ENCODE results near the gene ZAP70.
"Not testable (repeated sequence)": the region's sequence is repeated elsewhere in the genome, so short reads cannot be mapped to it uniquely, and the experiment has no call there.

Gene ZAP70

DNA sequence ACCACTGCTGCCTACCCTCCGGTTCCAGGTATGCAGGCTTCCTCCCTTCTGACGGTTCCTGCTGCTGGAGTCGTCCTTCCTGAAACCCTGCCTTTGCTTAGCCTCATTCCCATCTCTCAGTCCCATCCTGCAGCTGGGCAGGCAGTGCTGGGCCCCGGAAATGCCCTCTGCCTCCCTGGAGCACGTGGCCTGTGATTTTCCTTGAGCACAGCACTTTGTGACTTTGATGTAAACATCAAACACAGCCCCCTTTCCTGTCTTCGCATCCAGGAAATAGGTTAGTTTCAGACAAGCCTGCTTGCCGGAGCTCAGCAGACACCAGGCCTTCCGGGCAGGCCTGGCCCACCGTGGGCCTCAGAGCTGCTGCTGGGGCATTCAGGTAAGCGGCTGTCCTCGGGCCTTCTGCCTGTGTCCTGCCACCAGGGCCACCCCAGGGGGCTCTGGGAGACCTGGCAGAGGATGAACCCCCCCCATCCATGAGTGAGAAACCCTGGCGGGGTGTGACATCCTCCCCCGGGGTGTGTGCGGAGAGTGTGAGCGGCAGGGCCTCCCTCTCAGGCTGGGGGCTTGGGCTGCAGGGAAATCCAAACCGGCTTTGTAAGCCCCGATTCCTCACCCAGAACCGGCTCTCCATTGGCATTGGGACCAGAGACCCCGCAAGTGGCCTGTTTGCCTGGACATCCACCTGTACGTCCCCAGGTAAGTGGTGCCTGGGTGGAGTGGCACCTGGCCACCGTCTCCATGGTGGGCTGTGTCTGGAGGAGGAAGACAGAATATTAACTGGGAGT, at the start of gene ZAP70:
TSS of gene ZAP70 (plus strand) at position 281 of the 788 bp plus-strand sequence. CDS start 10,461 bp downstream, outside the sequence.
- no peak for DNase-seq

DNA sequence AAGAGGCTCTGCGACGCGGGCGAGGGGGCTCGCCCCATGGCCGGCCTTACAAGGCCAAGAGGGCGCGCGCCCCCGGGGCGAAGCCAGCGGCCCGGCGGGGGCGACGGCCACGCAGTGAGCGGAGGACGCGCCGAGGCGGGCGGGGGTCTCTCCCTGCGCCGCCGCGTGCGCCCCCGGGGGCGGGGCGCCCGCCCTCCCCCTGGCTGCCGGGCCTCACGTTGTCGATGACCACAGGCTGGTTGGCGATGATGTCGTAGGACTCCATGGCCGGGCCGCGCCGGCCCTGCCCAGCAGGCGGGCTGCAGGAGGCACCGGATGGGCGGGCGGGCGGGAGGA, 49.8 kb upstream of the ZAP70 start:
- no peak for DNase-seq

DNA sequence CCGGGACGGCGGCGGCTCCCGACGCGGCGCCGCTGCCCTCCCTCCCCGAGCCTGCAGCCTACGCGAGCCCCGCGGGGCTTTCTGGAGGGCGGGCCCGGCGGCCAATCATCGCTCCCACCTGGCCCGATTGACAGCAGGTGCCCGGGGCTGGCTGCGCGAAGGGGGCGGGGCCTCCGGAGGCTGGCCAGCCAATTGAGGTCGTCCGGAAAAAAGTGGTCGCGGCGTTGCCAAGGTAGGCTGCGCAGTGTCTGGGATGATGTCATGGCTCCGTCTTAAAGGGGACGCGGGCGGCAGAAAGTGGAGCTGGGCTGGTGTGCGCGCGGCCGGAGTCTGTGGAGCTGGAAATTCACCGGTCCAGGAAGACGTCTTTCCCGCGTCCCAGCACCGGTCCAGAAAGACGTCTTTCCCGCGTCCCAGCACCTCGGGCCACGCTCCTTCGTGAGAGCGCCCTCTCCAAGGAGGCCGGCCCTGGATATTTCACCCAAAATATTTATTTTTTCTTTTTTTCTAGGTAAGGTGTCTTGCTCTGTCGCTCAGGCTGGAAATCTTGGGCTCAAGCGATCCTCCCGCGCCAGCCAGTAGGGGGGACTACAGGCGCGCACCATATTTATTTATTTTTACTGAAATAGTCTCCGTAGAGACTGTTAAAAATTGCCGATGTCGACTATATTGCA, 49.3 kb upstream of the ZAP70 start, which contains the start of gene ACTR1B:
TSS of gene ACTR1B (minus strand) at position 83 of the 674 bp plus-strand sequence. CDS start 154 bp downstream, outside the sequence.
- DNase-seq: peak; percentile 97

DNA sequence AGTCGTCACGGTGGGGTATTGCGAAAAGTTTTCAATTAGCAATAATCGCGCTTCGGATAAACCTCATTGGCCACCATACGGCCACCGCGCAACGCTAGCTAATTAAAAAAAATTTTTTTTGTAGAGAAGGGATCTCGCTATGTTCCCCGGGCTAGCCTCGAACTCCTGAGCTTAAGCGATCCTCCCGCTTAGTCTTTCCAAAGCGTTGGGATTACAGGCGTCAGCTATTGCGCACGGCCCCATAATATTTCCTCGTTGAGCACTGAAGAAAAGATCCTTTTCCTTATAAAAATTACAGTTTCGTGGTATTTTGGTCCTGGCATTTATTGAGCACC, 48.8 kb upstream of the ZAP70 start:
- peak; percentile 67 for DNase-seq

DNA sequence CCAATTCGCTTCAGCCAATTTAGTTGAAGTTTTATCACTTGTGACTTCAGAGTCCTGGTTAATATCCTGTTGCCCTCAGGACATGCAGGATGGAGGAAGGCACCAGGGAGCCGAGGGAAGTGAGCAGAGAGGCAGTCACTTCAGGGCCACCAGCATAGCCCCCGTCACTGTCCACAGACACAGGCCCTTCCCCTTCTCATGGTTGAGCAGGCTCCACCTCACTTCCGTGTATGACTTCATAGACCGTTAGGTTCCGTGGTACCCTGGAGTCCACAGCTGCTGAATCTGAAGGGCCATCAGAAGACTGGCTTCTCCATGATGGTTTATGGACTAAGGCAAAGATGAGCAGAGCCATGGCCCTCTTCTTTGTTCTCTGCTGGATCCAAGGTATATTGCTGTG, 43.9 kb upstream of the ZAP70 start, which contains the start of gene C2orf92:
TSS of gene C2orf92 (plus strand) at position 266 of the 400 bp plus-strand sequence. CDS start at position 342, 76 bp downstream.
- DNase-seq: no peak

DNA sequence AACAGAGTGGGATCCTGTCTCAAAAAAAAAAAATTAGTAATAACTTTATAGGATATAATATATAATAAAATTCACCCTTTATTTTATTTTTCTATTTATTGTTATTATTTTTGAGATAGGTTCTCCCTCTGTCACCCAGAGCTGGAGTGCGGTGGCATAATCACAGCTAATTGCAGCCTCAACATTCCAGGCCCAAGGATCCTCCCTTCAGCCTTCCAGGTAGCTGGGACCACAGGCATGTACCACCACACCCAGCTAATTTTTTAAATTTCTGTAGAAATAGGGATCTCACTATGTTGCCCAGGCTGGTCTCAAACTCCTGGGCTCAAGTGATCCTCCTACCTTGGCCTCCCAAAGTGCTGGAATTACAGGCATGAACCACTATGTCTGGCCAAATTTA, 42.9 kb upstream of the ZAP70 start:
- no peak for DNase-seq

DNA sequence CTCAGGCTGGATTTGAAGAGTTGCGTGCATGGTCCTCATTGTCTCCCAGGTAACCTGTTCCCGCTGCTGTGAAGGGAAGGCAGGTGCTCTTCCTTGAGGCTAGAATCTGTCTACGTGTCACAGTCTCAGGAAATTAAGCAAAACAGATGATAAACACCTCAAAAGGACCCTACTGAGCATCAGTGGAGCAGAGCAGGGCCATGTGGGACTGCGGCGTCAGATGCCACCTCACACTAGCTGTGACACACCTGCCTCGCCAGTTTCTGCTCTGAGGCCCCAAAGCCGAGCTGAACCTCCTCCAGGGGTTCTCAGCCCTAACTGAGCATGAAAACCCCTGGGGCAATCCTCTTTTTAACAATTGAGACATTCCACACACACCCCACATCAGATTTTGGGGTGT, 41.9 kb upstream of the ZAP70 start:
- no peak for DNase-seq

DNA sequence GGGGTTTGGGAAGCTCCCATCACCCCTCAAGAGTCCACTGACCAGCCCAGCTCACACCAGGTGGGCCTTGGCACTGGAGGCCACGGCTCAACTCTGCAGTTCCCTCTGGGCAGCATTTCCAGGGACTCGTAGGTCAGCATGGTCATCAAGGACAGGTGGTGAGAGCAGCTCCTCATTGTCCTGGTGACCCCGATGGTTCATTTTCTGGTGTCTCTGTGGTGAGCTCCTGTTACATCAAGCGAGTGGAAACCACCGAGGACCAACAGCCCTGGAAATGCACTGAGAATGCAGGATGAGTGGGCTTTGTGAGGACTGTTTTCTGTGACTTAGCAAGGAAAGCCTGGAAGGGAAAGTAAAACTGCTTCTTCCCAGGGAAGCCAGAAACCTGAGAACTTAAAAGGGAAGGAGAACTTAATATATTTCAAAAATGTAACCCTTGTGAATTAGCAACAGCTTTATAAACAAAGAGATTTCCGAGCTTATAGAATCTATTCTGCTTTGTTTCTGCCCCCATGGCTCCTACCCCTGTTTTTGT, 40.7 kb upstream of the ZAP70 start:
- not testable (repeated sequence) for DNase-seq

DNA sequence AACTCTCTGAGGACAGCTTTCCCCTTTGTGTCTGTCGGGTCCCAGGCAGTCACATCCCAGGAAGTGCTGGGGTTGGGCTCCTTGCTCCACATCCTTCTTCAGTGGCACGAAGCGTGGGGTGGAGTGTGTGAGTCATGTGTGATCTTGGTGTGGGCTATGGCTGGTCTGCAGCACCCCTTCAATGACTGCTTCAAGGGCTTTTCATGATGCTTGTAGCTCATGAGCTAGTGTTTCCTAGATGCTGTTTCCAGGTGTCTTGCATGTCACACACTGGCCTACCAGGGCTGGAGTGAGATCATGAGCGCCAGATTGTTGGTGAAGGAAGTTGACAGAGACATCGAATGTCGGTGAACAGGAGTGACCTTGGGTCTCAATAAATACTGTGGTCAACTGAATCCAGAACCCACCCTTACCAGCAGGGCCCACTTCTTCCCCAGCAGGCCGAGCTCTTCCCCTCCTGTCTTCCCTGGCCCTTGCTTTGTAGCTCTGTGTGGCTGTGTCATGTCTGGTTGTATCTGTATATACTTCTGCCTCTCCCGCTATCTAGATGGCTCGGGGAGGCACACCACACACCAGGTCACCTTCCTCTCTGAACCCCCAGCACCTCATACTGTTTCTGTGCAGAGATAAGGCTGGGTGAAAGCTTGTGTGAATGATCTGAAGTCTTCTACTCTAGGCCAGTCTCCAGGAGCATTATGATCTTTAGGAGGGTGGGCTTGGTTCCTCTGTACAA, 40.0 kb upstream of the ZAP70 start:
- DNase-seq: no peak

DNA sequence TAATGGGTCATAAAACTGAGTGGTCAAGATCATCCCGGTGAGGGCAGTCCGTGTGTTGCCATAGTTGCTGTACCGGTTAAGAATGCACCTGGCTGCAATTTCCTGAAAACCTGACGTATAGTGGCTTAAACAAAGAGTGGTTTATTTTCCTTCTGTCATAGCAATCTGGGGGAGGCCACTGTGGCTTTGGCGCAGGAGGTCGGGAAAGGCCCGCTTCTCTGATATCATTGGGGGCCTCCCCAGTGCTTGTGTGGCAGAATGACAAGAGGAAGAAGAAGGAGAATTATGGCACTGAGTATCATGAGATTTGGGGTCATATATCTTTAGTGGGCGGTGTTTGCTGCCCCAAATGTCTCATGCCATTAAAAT, 39.5 kb upstream of the ZAP70 start:
- peak; percentile 24 for DNase-seq

DNA sequence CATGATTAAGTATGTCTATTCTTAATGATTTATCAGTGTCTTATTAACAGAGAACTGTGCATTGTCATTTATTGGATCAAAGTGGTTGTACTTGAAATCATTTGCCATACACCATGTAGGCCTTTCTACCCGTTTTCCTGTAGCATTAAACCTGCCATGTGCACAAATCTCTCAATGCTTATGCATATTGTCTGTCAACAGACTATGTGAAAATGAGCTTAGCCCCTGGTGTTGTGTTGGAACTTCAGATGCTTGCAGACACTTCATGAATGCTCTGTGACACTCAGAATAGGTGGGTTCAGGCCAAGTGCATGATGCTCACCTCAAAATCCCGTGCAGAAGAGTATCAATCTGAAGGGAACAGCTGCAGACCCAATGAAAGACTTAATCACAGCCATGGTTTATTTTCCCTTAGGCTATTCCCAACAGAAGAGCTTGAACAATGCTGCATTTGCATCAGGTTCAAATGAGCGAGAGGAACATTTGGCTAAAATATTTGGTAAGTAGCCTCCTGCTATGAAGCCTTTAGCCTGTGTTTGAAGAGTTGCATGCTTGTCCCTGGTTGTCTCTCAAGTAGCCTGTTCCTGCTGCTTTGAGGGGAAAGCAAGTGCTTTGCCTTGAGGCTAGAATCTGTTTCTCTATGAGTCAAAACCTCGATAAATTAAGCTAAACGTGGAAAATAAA, 37.8 kb upstream of the ZAP70 start:
- DNase-seq: peak; percentile 96

DNA sequence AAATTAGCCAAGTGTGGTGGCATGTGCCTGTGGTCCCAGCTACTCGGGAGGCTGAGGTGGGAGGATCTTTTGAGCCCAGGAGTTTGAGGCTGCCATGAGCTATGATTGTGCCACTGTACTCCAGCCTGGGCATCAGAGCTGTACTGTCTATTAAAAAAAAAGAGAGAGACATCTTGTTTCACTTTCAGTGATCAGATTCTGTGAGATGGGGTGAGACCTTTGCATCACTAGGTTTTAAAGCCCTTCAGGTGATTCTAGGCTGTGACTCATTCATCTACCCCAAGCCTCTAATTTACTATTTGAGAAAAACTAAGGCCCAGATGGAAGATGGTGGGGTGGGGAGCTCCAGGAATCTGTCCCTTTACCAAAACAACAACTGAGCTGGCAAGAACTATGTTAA, 36.8 kb upstream of the ZAP70 start:
- peak; percentile 52 for DNase-seq

DNA sequence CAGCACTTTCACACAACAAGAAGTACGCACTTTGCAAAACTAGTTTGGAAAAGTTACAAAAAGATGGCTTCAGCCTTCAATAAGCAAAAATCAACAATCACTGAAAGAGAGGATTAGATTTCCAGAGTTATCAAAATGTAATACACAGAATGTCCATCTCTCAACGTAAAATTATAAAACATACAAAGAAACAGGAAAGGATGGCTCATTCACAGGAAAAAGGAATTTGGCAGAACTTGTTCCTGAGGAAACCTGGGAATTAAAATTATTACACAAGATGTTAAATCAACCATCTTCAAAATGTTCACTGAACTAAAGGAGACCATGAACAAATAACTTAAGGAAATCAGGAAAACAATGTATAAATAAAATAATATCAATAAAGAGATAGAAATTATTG, 35.9 kb upstream of the ZAP70 start:
- no peak for DNase-seq

DNA sequence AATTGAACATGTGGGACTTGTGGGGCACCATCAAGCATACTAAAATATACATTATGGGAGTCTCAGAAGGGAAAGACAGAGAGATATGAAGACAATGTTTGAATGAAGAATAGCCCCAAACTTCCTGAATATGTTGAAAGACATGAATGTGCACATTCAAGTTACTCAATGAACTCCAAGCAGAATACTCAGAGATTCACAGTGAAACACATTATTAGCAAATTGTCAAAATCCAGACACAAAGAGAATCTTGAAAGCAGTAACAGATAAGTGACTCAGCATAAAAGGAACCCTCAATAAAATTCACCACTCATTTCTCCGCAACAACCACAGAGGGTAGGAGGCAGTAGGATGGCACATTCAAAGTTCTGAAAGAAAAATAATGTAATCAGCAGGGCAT, 35.1 kb upstream of the ZAP70 start:
- no peak for DNase-seq

DNA sequence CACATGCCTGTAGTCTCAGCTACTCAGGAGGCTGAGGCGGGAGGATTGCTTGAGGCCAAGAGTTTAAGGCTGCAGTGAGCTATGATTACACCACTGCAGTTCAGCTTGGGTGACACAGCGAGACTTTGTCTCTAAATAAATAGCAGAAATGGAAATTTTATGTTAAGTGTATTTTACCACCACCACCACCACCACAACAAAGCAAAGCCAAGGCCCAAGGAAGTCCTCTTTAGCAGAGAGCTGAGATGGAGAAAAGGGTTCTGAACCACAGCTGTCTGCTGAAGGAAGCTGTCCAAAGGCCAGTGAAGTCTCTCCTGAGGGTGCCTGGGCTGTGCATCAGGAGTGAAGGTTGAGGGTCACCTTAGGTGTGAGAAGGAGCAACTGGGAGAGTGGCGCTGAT, 26.1 kb upstream of the ZAP70 start:
- not testable (repeated sequence) for DNase-seq

DNA sequence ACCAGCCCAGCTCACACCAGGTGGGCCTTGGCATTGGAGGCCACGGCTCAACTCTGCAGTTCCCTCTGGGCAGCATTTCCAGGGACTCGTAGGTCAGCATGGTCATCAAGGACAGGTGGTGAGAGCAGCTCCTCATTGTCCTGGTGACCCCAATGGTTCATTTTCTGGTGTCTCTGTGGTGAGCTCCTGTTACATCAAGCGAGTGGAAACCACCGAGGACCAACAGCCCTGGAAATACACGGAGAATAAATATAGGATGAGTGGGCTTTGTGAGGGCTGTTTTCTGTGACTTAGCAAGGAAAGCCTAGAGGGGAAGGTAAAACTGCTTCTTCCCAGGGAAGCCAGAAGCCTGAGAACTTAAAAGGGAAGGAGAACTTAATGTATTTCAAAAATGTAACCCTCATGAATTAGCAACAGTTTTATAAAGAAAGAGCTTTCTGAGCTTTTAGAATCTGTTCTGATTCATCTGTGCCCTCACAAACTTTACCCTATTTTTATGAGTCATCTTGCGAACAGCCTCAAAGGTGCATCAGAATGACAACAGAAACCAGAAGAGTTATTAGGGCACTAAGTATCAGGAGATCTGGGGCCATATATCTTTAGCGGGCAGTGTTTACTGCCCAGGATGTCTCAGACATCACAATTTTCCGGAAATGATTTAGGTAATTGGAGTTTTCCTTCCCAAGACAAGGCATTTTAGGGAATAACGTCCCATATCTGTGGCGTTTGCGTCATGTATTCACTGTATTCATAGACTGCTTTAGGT, 25.1 kb upstream of the ZAP70 start:
- DNase-seq: no peak

DNA sequence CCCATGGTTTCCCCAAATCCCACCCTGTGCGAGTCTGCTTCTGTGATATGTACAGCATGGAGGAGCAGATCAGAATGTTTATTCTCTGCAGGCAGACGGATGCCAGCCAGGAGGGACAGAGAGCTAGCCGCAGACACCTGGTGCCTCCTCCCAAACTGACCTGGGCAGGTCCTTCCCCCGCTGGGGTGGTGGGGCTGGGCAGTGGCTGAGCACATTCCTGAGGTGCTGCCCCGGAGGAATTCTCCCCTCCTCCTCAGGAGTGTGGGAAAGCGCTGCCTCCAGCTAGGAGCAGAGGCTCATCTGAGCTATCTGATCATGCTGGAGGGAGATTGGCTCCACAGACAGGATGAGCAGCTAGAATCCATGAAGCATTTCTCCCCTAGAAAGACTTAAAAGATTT, 22.2 kb upstream of the ZAP70 start:
- no peak for DNase-seq

DNA sequence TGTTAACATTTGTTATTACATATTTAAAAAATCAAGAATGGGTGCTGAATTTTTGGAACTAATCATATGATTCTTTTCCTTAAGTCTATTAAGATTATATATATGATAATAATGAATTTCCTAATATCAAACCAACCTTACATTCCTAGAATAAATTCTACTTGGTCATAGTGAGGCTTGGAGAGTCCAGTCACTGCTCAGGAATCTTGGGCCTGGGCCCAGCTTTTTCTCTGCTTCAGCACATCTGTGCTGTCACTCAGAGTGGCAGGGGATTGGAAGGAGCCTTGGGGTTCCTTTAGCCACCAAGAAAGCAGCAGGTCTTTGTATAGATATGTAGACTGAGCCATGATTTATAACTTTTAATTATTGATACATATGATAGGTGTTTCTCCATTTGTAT, 19.9 kb upstream of the ZAP70 start:
- no peak for DNase-seq

DNA sequence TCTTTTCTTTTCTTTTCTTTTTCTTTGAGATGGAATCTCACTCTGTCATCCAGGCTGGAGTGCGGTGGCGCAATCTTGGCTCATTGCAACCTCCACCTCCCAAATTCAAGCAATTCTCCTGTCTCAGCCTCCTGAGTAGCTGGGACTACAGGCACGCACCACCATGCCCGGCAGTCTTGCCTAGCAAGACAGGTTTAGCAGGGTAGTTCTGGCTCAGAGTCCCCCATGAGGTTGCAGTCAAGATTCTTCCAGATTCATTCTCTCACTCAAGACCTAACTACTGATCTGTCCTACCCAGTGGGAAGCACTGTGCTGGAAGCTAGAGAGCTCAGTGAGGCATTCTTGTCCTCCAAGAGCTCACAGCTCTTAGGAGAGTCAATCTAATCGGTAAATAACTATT, 17.6 kb upstream of the ZAP70 start:
- DNase-seq: no peak

DNA sequence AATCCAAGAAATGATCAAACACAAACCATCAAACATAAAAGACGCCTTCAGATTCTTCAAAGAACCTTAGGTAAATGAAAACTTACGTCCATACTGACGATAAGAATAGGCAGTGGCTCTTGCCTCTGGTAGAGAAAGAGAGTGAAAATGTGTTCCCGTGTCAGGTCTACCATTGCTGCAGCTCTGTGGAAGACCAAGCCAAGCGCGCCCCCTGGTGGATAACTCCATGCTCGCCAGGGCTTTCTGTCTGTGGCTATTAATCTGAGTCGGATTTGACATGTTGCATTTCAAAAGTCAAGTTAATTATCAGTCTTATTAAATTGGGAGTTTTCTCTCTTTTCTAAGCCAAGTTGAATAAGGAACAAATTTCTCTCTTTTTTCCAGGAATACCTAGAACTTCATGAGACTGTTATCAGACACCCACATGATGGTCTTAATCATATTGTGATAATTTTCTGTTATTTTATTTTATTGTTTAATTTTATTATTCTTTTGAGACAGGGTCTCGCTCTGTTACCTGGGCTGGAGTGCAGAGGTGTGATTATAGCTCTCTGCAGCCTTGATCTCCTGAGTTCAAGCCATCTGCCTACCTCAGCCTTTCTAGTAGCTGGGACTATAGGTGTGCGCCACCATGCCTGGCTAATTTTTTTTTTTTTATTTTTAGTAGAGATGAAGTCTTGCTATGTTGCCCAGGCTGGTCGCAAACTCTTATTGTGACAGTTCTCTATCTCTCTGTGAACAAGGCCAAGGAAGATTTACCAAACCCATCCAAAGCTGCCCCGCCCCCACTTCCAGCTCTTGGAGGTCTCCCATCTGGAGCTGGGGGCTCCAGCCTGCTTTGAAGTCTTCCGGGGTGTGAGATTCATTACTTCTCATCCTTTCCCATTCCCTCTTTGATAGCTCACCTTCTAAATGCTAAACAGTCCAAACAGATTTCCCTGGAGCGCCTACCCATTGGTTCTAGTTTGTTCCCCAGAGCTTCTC, 15.8 kb upstream of the ZAP70 start:
- DNase-seq: peak; percentile 80

DNA sequence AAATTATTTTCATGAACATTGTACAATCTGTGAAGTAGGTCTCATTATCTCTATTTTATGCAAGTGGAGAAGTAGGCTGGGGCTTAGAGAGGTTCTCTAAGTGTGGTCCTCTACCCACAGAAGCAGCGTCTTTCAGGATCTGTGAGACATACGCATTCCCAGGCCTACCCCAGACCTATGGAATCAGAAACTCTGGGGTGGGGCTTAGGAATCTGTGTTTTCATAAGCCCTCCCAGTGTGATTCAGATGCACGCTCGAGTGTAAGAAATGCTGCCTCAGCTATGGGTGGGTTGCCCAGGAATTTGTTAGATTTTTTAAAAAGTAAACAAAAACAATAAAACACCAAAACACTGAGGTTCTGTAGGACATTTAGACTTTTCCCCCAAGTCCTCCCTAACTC, 14.8 kb upstream of the ZAP70 start:
- no peak for DNase-seq
